Neuronal stem cell (in vitro differentiated cells): ENCODE measurements around the gene HNRNPUL2.
"Not testable (repeated sequence)": the region's sequence is repeated elsewhere in the genome, so short reads cannot be mapped to it uniquely, and the experiment has no call there.

Experiments used
- DNase-seq: peaks from one replicate; pipeline ENCODE4 v3.0.0-alpha.2; 2013; ENCODE audit warnings: low spot score
- H2AFZ ChIP-seq: one replicate; pipeline ENCODE4 v1.6.1; 2013; ENCODE audit warnings: mild to moderate bottlenecking, low read length, inconsistent platforms
- H2AK5ac ChIP-seq: 2 replicates; pipeline ENCODE4 v1.6.1; 2013; ENCODE audit warnings: low read depth, mild to moderate bottlenecking, inconsistent platforms, low read length, moderate library complexity, mixed read lengths
- H2BK120ac ChIP-seq: 2 replicates; pipeline ENCODE4 v1.6.1; 2013; ENCODE audit warnings: low read depth, mild to moderate bottlenecking, inconsistent platforms, low read length, moderate library complexity, mixed read lengths
- H2BK12ac ChIP-seq: one replicate; pipeline ENCODE4 v1.6.1; 2013; ENCODE audit warnings: low read length, inconsistent platforms
- H2BK15ac ChIP-seq: 2 replicates; pipeline ENCODE4 v1.6.1; 2013; ENCODE audit warnings: mild to moderate bottlenecking, low read length, inconsistent platforms, mixed read lengths
- H2BK5ac ChIP-seq: one replicate; pipeline ENCODE4 v1.6.1; 2013; ENCODE audit warnings: inconsistent platforms, mild to moderate bottlenecking, low read length, moderate library complexity
- H3K14ac ChIP-seq: one replicate; pipeline ENCODE4 v1.6.1; 2013; ENCODE audit warnings: low read length, inconsistent platforms
- H3K18ac ChIP-seq: 2 replicates; pipeline ENCODE4 v1.6.1; 2013; ENCODE audit warnings: low read length, inconsistent platforms
- H3K23ac ChIP-seq: 2 replicates; pipeline ENCODE4 v1.6.1; 2013; ENCODE audit warnings: low read depth, mild to moderate bottlenecking, mixed read lengths, low read length, inconsistent platforms; ENCODE audit not compliant: poor library complexity
- H3K27ac ChIP-seq: replicated peaks from 3 replicates; pipeline ENCODE4 v1.5.1; 2013; ENCODE audit warnings: low read length, inconsistent platforms
- H3K27me3 ChIP-seq, 3 experiments: 2 replicates each; pipeline ENCODE4 v1.6.1; 2013; ENCODE audit warnings: low read length in 3 of 3, mild to moderate bottlenecking in 2 of 3, inconsistent platforms in 1 of 3, low read depth in 1 of 3, mixed read lengths in 1 of 3, moderate library complexity in 1 of 3; ENCODE audit not compliant: control insufficient read depth in 3 of 3, insufficient read depth in 3 of 3
- H3K36me3 ChIP-seq, 2 donors: replicated peaks in 1 of 2; 2 replicates each; pipeline ENCODE4 v1.6.1; 2013; ENCODE audit warnings: low read length in 2 of 2; ENCODE audit not compliant: control insufficient read depth in 2 of 2, insufficient read depth in 2 of 2
- H3K4ac ChIP-seq: 2 replicates; pipeline ENCODE4 v1.6.1; 2013; ENCODE audit warnings: inconsistent platforms, mild to moderate bottlenecking, low read length, moderate library complexity
- H3K4me1 ChIP-seq, 2 donors: 1 replicate in 1 of 2; 2 replicates in 1 of 2; pipeline ENCODE4 v1.6.1; 2013; ENCODE audit warnings: low read length in 2 of 2, low read depth in 1 of 2; ENCODE audit not compliant: control insufficient read depth in 2 of 2, insufficient read depth in 1 of 2
- H3K4me2 ChIP-seq: one replicate; pipeline ENCODE4 v1.6.1; 2013; ENCODE audit warnings: mild to moderate bottlenecking, low read length, inconsistent platforms; ENCODE audit not compliant: insufficient read depth, poor library complexity, severe bottlenecking
- H3K4me3 ChIP-seq, 2 donors: 2 replicates each; pipeline ENCODE4 v1.5.1; 2013; ENCODE audit warnings: low read length in 2 of 2, mild to moderate bottlenecking in 2 of 2, inconsistent platforms in 1 of 2, moderate library complexity in 1 of 2
- H3K79me1 ChIP-seq: one replicate; pipeline ENCODE4 v1.6.1; 2013; ENCODE audit warnings: low read depth, mild to moderate bottlenecking, inconsistent platforms, low read length, moderate library complexity
- H3K9ac ChIP-seq: one replicate; pipeline ENCODE4 v1.6.1; 2013; ENCODE audit warnings: mild to moderate bottlenecking, low read depth, low read length, inconsistent platforms; ENCODE audit not compliant: poor library complexity
- H3K9me3 ChIP-seq, 2 donors: replicated peaks in 1 of 2; 2 replicates each; pipeline versions ENCODE3 to v1.6.1; 2013; ENCODE audit warnings: low read length in 2 of 2, mild to moderate bottlenecking in 2 of 2, inconsistent platforms in 1 of 2, low read depth in 1 of 2, mixed read lengths in 1 of 2, moderate library complexity in 1 of 2; ENCODE audit not compliant: control insufficient read depth in 2 of 2, insufficient read depth in 1 of 2
- H4K8ac ChIP-seq: one replicate; pipeline ENCODE4 v1.6.1; 2013; ENCODE audit warnings: low read depth, mild to moderate bottlenecking, inconsistent platforms, low read length, moderate library complexity
- H4K91ac ChIP-seq: one replicate; pipeline ENCODE4 v1.6.1; 2013; ENCODE audit warnings: low read length, low read depth, mild to moderate bottlenecking, inconsistent platforms; ENCODE audit not compliant: poor library complexity
- WGBS, 2 donors: extraction: QIAGEN DNeasy Blood & Tissue Kit; methylation state at CpG; one replicate each; pipeline ENCODE4 v1.1.7; 2013; ENCODE audit warnings: missing lambda C conversion rate in 2 of 2, mixed read lengths in 1 of 2; ENCODE audit not compliant: insufficient read length in 2 of 2, insufficient replicate concordance in 1 of 2; ENCODE audit errors: extremely low coverage in 2 of 2; 5-methylcytosine and 5-hydroxymethylcytosine counted together

Gene HNRNPUL2

DNA sequence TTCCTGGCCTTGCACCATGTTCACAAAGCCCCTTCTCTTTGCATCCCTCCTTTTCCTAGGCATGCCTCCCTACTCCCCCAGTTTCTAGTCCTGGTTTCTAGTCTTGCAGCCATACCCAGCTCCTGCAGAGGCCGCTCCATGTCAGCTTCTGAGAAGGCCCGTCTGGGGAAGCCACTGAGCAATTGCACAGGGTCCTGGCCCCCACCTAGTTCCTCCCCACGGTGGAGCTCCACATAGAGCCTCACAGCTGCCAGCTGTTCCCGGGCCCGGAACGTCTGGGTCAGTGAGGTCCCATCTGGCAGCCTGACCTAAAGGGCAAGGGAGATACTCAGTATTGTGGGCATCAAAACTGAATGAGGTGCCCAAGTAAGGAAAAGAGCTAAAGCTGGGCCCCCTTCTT lies 50.6 kb downstream of the HNRNPUL2 start:
- no peak for DNase-seq
- no peak overlapping the region for H2BK5ac ChIP-seq
- H3K36me3 ChIP-seq: peaks cover 18 to 50% of the 10 kb centered on the region in 2 donors
- H2AFZ ChIP-seq: no peak overlapping the region
- peaks cover 4 to 11% of the 10 kb centered on the region in 2 donors for H3K4me1 ChIP-seq
- H3K23ac ChIP-seq: no peak overlapping the region
- no peaks in the 10 kb centered on the region for H3K9me3 ChIP-seq
- no peak overlapping the region for H2BK12ac ChIP-seq
- H4K91ac ChIP-seq: peak overlapping the region; percentile 64
- no CpG with 5 or more reads among the region's 6 CpGs for WGBS, 2 donors
- H2BK120ac ChIP-seq: no peak overlapping the region
- no peak overlapping the region for H3K4ac ChIP-seq
- H3K27me3 ChIP-seq: no peaks in the 10 kb centered on the region
- peaks cover 9% of the 10 kb centered on the region for H3K79me1 ChIP-seq
- H3K18ac ChIP-seq: no peak overlapping the region
- no peak overlapping the region for H2AK5ac ChIP-seq
- no peak overlapping the region for H2BK15ac ChIP-seq
- no peak overlapping the region for H3K9ac ChIP-seq
- no peak overlapping the region for H4K8ac ChIP-seq
- H3K27ac ChIP-seq: no peak overlapping the region
- no peak overlapping the region for H3K4me3 ChIP-seq
- H3K4me2 ChIP-seq: no peak overlapping the region
- H3K14ac ChIP-seq: no peak overlapping the region

- Histone ChIP-seq H3K4me1 (peaks cover 4 to 11% of the 10 kb centered on the region in 2 donors), H3K36me3 (peaks cover 18 to 50% of the 10 kb centered on the region in 2 donors)
- not testable (repeated sequence) for H3K79me1 ChIP-seq, H2AFZ ChIP-seq, H4K91ac ChIP-seq, H3K4ac ChIP-seq, H2BK5ac ChIP-seq, H3K27ac ChIP-seq, DNase-seq, H2AK5ac ChIP-seq, H3K27me3 ChIP-seq, H3K23ac ChIP-seq, H2BK15ac ChIP-seq, H3K9me3 ChIP-seq, H2BK12ac ChIP-seq, H3K4me2 ChIP-seq, H3K4me3 ChIP-seq, H3K9ac ChIP-seq, H3K14ac ChIP-seq, H4K8ac ChIP-seq, H3K18ac ChIP-seq, H2BK120ac ChIP-seq
- no CpG with 5 or more reads among the region's 10 CpGs for WGBS, 2 donors
These were observed 51.8 kb downstream of the HNRNPUL2 start for GRCh38 chr11:62675415-62675814.

DNA sequence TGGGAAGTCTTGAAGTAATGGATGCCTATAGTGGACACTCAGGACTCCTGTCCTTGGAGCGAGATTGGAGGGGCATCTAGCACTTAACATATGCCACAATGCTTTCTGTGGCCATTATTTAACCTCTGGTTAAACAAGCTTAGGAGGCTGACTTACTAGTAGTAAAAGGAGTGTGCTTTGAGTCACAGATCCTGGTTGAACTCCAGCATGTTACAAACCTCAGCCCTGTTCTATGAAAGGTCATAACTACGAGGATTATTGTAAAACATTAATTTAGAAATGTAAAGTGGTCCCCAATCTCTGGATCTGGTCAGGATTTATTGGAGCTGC lies 54.1 kb downstream of the HNRNPUL2 start:
- H4K91ac ChIP-seq: no peak overlapping the region
- H2AFZ ChIP-seq: no peak overlapping the region
- H3K23ac ChIP-seq: no peak overlapping the region
- no peak overlapping the region for H3K4ac ChIP-seq
- H4K8ac ChIP-seq: no peak overlapping the region
- DNase-seq: no peak
- no peak overlapping the region for H2BK5ac ChIP-seq
- no peak overlapping the region for H2BK15ac ChIP-seq
- no CpG with 5 or more reads among the region's 2 CpGs for WGBS, 2 donors
- H3K4me1 ChIP-seq: peaks cover 1 to 9% of the 10 kb centered on the region in 2 donors
- no peak overlapping the region for H2BK12ac ChIP-seq
- H3K27me3 ChIP-seq: no peaks in the 10 kb centered on the region
- no peak overlapping the region for H2BK120ac ChIP-seq
- no peak overlapping the region for H3K27ac ChIP-seq
- peaks cover 18 to 49% of the 10 kb centered on the region in 2 donors for H3K36me3 ChIP-seq
- H3K4me3 ChIP-seq: no peak overlapping the region
- no peak overlapping the region for H3K18ac ChIP-seq
- no peak overlapping the region for H3K9ac ChIP-seq
- H3K79me1 ChIP-seq: peaks cover 4% of the 10 kb centered on the region
- H3K4me2 ChIP-seq: no peak overlapping the region
- no peaks in the 10 kb centered on the region for H3K9me3 ChIP-seq
- no peak overlapping the region for H2AK5ac ChIP-seq
- H3K14ac ChIP-seq: no peak overlapping the region

DNA sequence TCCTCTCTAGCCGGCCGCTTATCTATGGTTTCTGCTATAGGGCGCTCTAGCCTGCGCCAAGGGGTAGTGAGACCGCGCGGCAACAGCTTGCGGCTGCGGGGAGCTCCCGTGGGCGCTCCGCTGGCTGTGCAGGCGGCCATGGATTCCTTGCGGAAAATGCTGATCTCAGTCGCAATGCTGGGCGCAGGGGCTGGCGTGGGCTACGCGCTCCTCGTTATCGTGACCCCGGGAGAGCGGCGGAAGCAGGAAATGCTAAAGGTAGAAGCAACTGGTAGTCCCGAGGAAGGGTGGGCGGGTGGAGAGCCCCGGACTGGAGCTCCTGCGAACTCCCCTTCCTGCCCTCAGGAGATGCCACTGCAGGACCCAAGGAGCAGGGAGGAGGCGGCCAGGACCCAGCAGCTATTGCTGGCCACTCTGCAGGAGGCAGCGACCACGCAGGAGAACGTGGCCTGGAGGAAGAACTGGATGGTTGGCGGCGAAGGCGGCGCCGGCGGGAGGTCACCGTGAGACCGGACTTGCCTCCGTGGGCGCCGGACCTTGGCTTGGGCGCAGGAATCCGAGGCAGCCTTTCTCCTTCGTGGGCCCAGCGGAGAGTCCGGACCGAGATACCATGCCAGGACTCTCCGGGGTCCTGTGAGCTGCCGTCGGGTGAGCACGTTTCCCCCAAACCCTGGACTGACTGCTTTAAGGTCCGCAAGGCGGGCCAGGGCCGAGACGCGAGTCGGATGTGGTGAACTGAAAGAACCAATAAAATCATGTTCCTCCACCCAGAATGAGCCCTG lies 55.5 kb downstream of the HNRNPUL2 start, which contains the start of the genes LBHD1 and UQCC3:
Gene LBHD1, minus strand, starts transcription at position 660 of the 782 bp plus-strand sequence. CDS start 2,236 bp downstream, outside the sequence.
Gene UQCC3, plus strand, starts transcription at position 66 of the 782 bp plus-strand sequence. Its CDS starts 73 bp downstream, at position 139.
- Histone ChIP-seq H4K91ac (no peak within 1 kb of the TSS), H2AK5ac (peak within 1 kb of the TSS; percentile 38), H3K4me1 (peaks cover 0 to 4% of the 10 kb centered on the region in 2 donors), H3K36me3 (peaks cover 15 to 48% of the 10 kb centered on the region in 2 donors), H3K4me3 (peak within 1 kb of the TSS; percentile 84 to 96), H3K14ac (peak within 1 kb of the TSS; percentile 77), H4K8ac (no peak within 1 kb of the TSS), H2BK120ac (peak within 1 kb of the TSS; percentile 63), H3K4ac (no peak within 1 kb of the TSS), H3K4me2 (peak within 1 kb of the TSS; percentile 94), H2BK15ac (peak within 1 kb of the TSS; percentile 46), H3K23ac (peak within 1 kb of the TSS; percentile 50), H3K18ac (peak within 1 kb of the TSS; percentile 95), H2AFZ (peak within 1 kb of the TSS; percentile 91), H2BK12ac (no peak within 1 kb of the TSS), H3K79me1 (peaks cover 4% of the 10 kb centered on the region), H2BK5ac (no peak within 1 kb of the TSS), H3K9ac (peak within 1 kb of the TSS; percentile 99), H3K27me3 (no peaks in the 10 kb centered on the region), H3K27ac (peak within 1 kb of the TSS; percentile 89), H3K9me3 (no peaks in the 10 kb centered on the region)
- no CpG with 5 or more reads among the region's 59 CpGs for WGBS, 2 donors
- DNase-seq: peak; percentile 89
